Brain microvascular endothelial cell (primary cell): ENCODE results near the gene GNPTAB.

Experiments used
- DNase-seq: peaks from one replicate; pipeline ENCODE4 v3.0.0-alpha.2; 2020
- H3K27ac ChIP-seq: fragments of 250-450 bp; sonication (Bioruptor Pico); 2 replicates; pipeline ENCODE4 v1.5.1; 2020; ENCODE audit warnings: mild to moderate bottlenecking, moderate library complexity
- H3K27me3 ChIP-seq: fragments of 250-450 bp; sonication (Bioruptor Pico); replicated peaks from 2 replicates; pipeline ENCODE4 v1.5.1; 2020; ENCODE audit warnings: mild to moderate bottlenecking
- H3K36me3 ChIP-seq: fragments of 250-450 bp; sonication (Bioruptor Pico); replicated peaks from 2 replicates; pipeline ENCODE4 v1.5.1; 2020; ENCODE audit warnings: mild to moderate bottlenecking
- H3K4me3 ChIP-seq: 2 replicates; pipeline ENCODE4 v1.5.1; 2011; ENCODE audit warnings: low read depth, mild to moderate bottlenecking, control low read depth, low read length, moderate library complexity
- CTCF ChIP-seq: IDR thresholded peaks from 2 replicates; pipeline ENCODE4 v1.5.1; 2011; ENCODE audit warnings: low read depth, mild to moderate bottlenecking, moderate library complexity, low read length, control low read depth, inconsistent platforms; ENCODE audit errors: missing control alignments
- in situ Hi-C: cut with HindIII; loops from 2 replicates; pipeline ENCODE4 v1.10.0; 2017; ENCODE audit warnings: low sequenced_read_pairs, low pct_ligation_motif_present

GNPTAB gene

DNA sequence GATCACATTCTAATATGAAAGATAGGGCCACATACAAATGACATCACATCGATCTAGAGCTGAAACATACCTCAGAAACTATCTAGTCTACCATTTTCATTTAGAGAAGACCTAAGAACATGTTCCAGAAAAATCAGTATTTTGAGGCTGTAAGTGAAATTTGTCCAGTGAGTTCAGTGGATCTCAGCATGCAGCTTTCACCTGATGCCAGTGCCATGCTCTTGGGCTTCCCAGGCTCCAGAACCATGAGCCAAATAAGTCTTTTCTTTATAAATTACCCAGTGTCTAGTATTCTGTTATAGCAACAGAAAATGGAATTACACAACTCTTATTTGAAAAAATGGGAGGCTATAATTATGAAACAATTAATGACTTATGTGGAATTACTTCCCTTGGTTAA is 124.4 kb downstream of the GNPTAB start:
- Histone ChIP-seq H3K4me3 (no peak overlapping the region), H3K27me3 (no peaks in the 10 kb centered on the region), H3K27ac (no peak overlapping the region), H3K36me3 (no peaks in the 10 kb centered on the region)
- in situ Hi-C loops = no loop called here
- no peak for TF ChIP-seq CTCF
- DNase-seq = no peak

GRCh38 chr12:101703487-101703886 is 127.3 kb downstream of the GNPTAB start:
- Histone ChIP-seq H3K27me3 (no peaks in the 10 kb centered on the region), H3K4me3 (no peak overlapping the region), H3K27ac (no peak overlapping the region), H3K36me3 (no peaks in the 10 kb centered on the region)
- in situ Hi-C loops = no loop called here
- no peak for DNase-seq
- no peak for TF ChIP-seq CTCF

DNA sequence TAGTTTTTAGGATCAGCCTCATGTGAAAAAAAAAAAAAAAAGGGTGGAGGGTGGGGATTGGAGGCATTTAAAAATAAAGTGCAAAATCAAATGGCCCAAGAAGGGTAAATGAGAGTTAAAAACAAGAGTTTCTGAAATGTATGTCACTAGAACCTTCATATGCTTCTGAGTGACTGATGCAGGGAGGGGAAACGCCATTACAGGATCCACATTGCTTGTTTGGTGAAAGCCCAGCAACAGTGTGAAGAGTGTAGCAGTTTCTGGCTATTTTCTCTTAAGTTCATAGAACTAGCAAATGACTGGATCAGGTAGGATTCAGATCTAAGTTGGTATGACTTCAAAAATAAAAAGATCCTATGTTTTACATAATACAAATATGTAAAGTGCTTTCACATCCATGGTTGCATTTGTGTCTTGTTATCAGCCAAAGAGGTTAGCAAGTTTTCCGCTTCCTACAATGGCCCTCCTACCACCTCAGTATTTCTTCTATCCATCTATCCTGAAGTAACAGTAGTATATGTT is 130.4 kb downstream of the GNPTAB start:
- no peak for TF ChIP-seq CTCF
- Histone ChIP-seq H3K36me3 (no peaks in the 10 kb centered on the region), H3K27ac (no peak overlapping the region), H3K4me3 (no peak overlapping the region), H3K27me3 (no peaks in the 10 kb centered on the region)
- no peak for DNase-seq
- in situ Hi-C loops = no loop called here

DNA sequence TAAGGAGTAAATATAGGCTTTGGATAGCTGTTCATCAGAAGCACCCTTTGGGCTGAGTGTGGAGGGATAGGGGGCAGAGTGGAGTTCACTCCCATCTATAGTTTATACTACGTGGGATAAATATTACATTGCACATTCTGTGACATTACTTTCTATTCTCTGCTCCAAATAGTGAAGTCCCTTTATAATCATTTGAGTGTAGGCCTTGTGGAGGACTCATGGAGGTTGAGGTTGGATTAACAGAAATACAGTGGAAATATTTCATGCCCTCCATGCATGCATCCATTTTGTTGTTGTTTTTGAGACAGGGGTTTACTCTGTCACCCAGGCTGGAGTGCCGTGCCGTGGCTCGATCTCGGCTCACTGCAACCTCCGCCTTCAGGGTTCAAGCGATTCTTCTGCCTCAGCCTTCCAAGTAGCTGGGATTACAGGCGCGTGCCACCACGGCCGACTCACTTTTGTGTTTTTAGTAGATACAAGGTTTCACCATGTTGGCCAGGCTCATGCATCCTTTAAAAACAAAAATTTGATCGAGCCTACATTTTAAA is 131.9 kb downstream of the GNPTAB start:
- TF ChIP-seq CTCF = peak; percentile 47
- H3K36me3 ChIP-seq = no peaks in the 10 kb centered on the region
- H3K27ac ChIP-seq = no peak overlapping the region
- in situ Hi-C loops = no loop called here
- peak overlapping the region; percentile 92 for H3K4me3 ChIP-seq
- DNase-seq = no peak
- no peaks in the 10 kb centered on the region for H3K27me3 ChIP-seq

DNA sequence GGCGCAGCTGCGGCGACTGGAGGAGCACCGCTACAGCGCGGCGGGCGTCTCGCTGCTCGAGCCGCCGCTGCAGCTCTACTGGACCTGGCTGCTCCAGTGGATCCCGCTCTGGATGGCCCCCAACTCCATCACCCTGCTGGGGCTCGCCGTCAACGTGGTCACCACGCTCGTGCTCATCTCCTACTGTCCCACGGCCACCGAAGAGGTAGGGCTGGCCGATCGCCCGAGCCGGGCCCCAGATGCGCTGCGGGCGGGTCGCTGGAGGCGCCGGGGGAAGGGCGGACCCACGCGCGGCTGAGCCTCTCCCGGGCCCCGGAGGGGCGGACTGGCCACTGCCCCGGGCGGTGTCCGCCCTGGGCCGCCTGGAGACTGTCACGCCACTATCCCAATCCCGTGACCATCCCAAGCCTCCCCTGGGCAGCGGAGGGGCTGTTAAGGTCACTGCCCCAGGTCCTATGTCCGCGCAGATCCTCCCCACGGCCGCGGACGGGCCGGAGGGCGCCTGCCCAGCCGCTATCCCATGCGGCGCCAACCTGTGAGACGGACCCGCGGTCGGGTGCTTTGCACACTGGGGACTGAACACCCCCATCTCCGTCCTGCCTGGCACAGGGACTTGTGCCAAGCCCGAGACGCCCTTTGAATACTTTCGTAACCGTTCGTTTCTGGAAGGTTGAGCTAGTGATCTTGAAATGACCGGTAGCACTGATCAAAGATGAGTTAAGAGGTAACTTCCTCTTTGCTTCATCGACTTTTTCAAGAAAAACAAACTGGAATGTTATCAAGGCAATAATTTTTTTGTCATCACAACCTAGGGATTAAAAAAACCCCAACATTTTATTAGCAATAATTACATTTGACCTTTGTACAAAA is 132.6 kb downstream of the GNPTAB start:
- Histone ChIP-seq H3K27ac (peak overlapping the region; percentile 9), H3K4me3 (peak overlapping the region; percentile 92), H3K36me3 (no peaks in the 10 kb centered on the region), H3K27me3 (no peaks in the 10 kb centered on the region)
- TF ChIP-seq CTCF = no peak
- in situ Hi-C loops = no loop called here
- DNase-seq = peak; percentile 4
